Glutamatergic neuron (in vitro differentiated cells): ENCODE data around the gene DLK1. TPM values are rescaled to one million over a fixed set of nuclear protein-coding genes. Genes with fewer than 3 reads are reported as not detected.
A peak's percentile ranks its signal among the peaks of the same experiment; 100 is the strongest.

Source experiments
- DNase-seq: peaks from one replicate; pipeline ENCODE4 v3.0.0; 2022
- H3K27ac Mint-ChIP-seq: one replicate; pipeline ENCODE4 v1.8.0; 2020; ENCODE audit warnings: mild to moderate bottlenecking, mixed read lengths, inconsistent platforms; ENCODE audit not compliant: unreplicated experiment
- H3K27me3 Mint-ChIP-seq: one replicate; pipeline ENCODE4 v1.8.0; 2020; ENCODE audit warnings: mild to moderate bottlenecking, moderate library complexity, mixed read lengths, inconsistent platforms; ENCODE audit not compliant: unreplicated experiment
- H3K36me3 Mint-ChIP-seq: one replicate; pipeline ENCODE4 v1.8.0; 2020; ENCODE audit warnings: mild to moderate bottlenecking, mixed read lengths, inconsistent platforms; ENCODE audit not compliant: unreplicated experiment
- H3K4me1 Mint-ChIP-seq: one replicate; pipeline ENCODE4 v1.8.0; 2020; ENCODE audit warnings: mild to moderate bottlenecking, low read depth, mixed read lengths, inconsistent platforms; ENCODE audit not compliant: unreplicated experiment
- H3K4me3 Mint-ChIP-seq: one replicate; pipeline ENCODE4 v1.8.0; 2020; ENCODE audit warnings: mild to moderate bottlenecking, mixed read lengths, inconsistent platforms; ENCODE audit not compliant: unreplicated experiment
- H3K9me3 Mint-ChIP-seq: one replicate; pipeline ENCODE4 v1.8.0; 2020; ENCODE audit warnings: mild to moderate bottlenecking, moderate library complexity, mixed read lengths, inconsistent platforms; ENCODE audit not compliant: unreplicated experiment
- CTCF ChIP-seq: fragments of 200-600 bp; sonication (generic); IDR thresholded peaks from one replicate; pipeline ENCODE4 v1.5.0; 2021; ENCODE audit not compliant: partially characterized antibody, unreplicated experiment
- total RNA-seq: library from RNA; stranded (reverse); fragmentation: NEBNext Ultra II Directional; extraction: Animal tissue kit (Norgen Biotek cat#: 25700); gene quantifications from one replicate; pipeline ENCODE4 v1.2.1, GENCODE V29; 2021; ENCODE audit not compliant: unreplicated experiment

The DLK1 gene
- total RNA-seq, 1 donor from 2014 or later, result 37.3 TPM

GRCh38 chr14:100692859-100693558 lies 33.7 kb upstream of the DLK1 start:
- H3K27me3 Mint-ChIP-seq, result peaks cover 2% of the 10 kb centered on the region
- H3K27ac Mint-ChIP-seq, result no peak overlapping the region
- peaks cover 3% of the 10 kb centered on the region for H3K9me3 Mint-ChIP-seq
- no peak for TF ChIP-seq CTCF
- peaks cover 20% of the 10 kb centered on the region for H3K4me1 Mint-ChIP-seq
- no peak for DNase-seq
- H3K36me3 Mint-ChIP-seq, result no peaks in the 10 kb centered on the region
- no peak overlapping the region for H3K4me3 Mint-ChIP-seq

- H3K9me3 Mint-ChIP-seq, result peaks cover 3% of the 10 kb centered on the region
- TF ChIP-seq CTCF, result no peak
- no peak overlapping the region for H3K4me3 Mint-ChIP-seq
- H3K36me3 Mint-ChIP-seq, result no peaks in the 10 kb centered on the region
- no peak overlapping the region for H3K27ac Mint-ChIP-seq
- peaks cover 2% of the 10 kb centered on the region for H3K27me3 Mint-ChIP-seq
- peaks cover 20% of the 10 kb centered on the region for H3K4me1 Mint-ChIP-seq
- DNase-seq, result no peak
These were observed 32.7 kb upstream of the DLK1 start for GRCh38 chr14:100693877-100694578.

- Mint-ChIP-seq H3K4me1 (peaks cover 20% of the 10 kb centered on the region), H3K27me3 (peaks cover 2% of the 10 kb centered on the region), H3K27ac (no peak overlapping the region), H3K36me3 (no peaks in the 10 kb centered on the region), H3K4me3 (no peak overlapping the region), H3K9me3 (peaks cover 3% of the 10 kb centered on the region)
- no peak for TF ChIP-seq CTCF
- DNase-seq, result no peak
These were observed 31.9 kb upstream of the DLK1 start for GRCh38 chr14:100694579-100695422.

GRCh38 chr14:100695423-100695738 lies 31.3 kb upstream of the DLK1 start:
- H3K27ac Mint-ChIP-seq, result peak overlapping the region; percentile 62
- peaks cover 20% of the 10 kb centered on the region for H3K4me1 Mint-ChIP-seq

More at GRCh38 chr14:100695423-100695738, 31.3 kb upstream of the DLK1 start:
- Mint-ChIP-seq H3K27me3 (no peaks in the 10 kb centered on the region), H3K4me3 (peak overlapping the region; percentile 16), H3K9me3 (peaks cover 3% of the 10 kb centered on the region), H3K36me3 (no peaks in the 10 kb centered on the region)
- no peak for TF ChIP-seq CTCF
- DNase-seq, result peak; percentile 74
